AG09309 (cell line): ENCODE data around the gene TFAP2A.

ENCODE experiments used
- DNase-seq: peaks from one replicate; pipeline ENCODE4 v3.0.0-alpha.2; 2010; ENCODE audit warnings: low read depth
- H3K4me3 ChIP-seq: 2 replicates; pipeline ENCODE4 v1.5.1; 2011; ENCODE audit warnings: mild to moderate bottlenecking, low read depth, low read length, moderate library complexity; ENCODE audit not compliant: control insufficient read depth
- CTCF ChIP-seq: IDR thresholded peaks from 2 replicates; pipeline ENCODE4 v1.5.1; 2011; ENCODE audit warnings: mild to moderate bottlenecking, low read depth, low read length, inconsistent platforms; ENCODE audit not compliant: insufficient read depth, control insufficient read depth; ENCODE audit errors: missing control alignments

The TFAP2A gene

GRCh38 chr6:10404107-10404798 lies 10.6 kb downstream of the TFAP2A start:
- TF ChIP-seq CTCF: peak; percentile 49
- H3K4me3 ChIP-seq: peak overlapping the region; percentile 75
- peak; percentile 85 for DNase-seq

GRCh38 chr6:10403385-10404106 lies 11.3 kb downstream of the TFAP2A start:
- TF ChIP-seq CTCF: no peak
- H3K4me3 ChIP-seq: peak overlapping the region; percentile 49
- peak; percentile 87 for DNase-seq

GRCh38 chr6:10402648-10403311 lies 12.1 kb downstream of the TFAP2A start:
- no peak for TF ChIP-seq CTCF
- H3K4me3 ChIP-seq: no peak overlapping the region
- no peak for DNase-seq

GRCh38 chr6:10401632-10402223 lies 13.1 kb downstream of the TFAP2A start:
- H3K4me3 ChIP-seq: no peak overlapping the region
- DNase-seq: no peak
- no peak for TF ChIP-seq CTCF

- DNase-seq: no peak
- H3K4me3 ChIP-seq: no peak overlapping the region
- no peak for TF ChIP-seq CTCF
These were observed 13.8 kb downstream of the TFAP2A start for GRCh38 chr6:10401004-10401536.

GRCh38 chr6:10400330-10400729 lies 14.5 kb downstream of the TFAP2A start:
- TF ChIP-seq CTCF: no peak
- no peak for DNase-seq
- H3K4me3 ChIP-seq: no peak overlapping the region
